ENCODE results near the gene FZD8.

DNA sequence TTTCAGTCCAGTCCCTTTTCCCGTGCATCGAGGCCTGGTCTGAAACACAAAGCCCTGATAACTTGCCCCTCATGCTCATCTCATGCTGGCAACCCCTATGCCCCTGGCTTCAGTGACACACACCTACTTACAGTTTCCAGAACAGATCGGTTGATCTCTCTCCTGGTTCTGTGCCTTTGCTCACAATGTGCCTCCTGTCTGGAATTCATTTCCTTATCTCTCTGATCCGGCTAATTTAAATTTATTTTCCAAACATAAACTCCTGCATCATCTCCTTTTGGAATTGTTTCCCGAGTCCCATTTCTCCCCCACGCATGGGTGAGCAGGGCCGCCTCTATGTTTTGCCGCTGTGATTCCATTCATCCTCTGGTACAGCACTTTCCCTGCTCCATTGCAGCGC lies 25.9 kb upstream of the FZD8 start:
- TF ChIP-seq, protein P1, sequence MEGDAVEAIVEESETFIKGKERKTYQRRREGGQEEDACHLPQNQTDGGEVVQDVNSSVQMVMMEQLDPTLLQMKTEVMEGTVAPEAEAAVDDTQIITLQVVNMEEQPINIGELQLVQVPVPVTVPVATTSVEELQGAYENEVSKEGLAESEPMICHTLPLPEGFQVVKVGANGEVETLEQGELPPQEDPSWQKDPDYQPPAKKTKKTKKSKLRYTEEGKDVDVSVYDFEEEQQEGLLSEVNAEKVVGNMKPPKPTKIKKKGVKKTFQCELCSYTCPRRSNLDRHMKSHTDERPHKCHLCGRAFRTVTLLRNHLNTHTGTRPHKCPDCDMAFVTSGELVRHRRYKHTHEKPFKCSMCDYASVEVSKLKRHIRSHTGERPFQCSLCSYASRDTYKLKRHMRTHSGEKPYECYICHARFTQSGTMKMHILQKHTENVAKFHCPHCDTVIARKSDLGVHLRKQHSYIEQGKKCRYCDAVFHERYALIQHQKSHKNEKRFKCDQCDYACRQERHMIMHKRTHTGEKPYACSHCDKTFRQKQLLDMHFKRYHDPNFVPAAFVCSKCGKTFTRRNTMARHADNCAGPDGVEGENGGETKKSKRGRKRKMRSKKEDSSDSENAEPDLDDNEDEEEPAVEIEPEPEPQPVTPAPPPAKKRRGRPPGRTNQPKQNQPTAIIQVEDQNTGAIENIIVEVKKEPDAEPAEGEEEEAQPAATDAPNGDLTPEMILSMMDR (IDR thresholded peaks at IDR 0.05) = no peak
- no peak for TF ChIP-seq EP300 (IDR thresholded peaks at IDR 0.05)
- TF ChIP-seq POLR2A (IDR thresholded peaks at IDR 0.05) = no peak
- TF ChIP-seq POLR2AphosphoS5 (IDR thresholded peaks at IDR 0.05) = no peak

Measured in gastroesophageal sphincter (tissue), 3 donors.